SK-N-SH (cell line): ENCODE data around the gene TEKT4.

Experiments
- ELF1 ChIP-seq: IDR thresholded peaks from 2 replicates; pipeline ENCODE4 v1.4.0; 2012
- MAX ChIP-seq: IDR thresholded peaks from 2 replicates; pipeline ENCODE4 v1.4.0; 2012; ENCODE audit warnings: low read depth
- NRF1 ChIP-seq: IDR thresholded peaks from 2 replicates; pipeline ENCODE4 v1.6.1; 2012; ENCODE audit warnings: low read depth, mild to moderate bottlenecking, low read length

GRCh38 chr2:94880507-94880906, 9.3 kb downstream of the TEKT4 start:
- TF ChIP-seq MAX (no peak), NRF1 (no peak), ELF1 (no peak)
